ENCODE measurements around the gene BBC3. TPM values are rescaled to one million over a fixed set of nuclear protein-coding genes. Genes with fewer than 3 reads are reported as not detected.

BBC3 gene
- total RNA-seq, 2 experiments from 2014 or later: 8.1 to 12.0 TPM

Small RNAs within 50 kb of the gene (microRNA-seq; reads per million reads assigned to microRNA genes)
- not detected for gene MIR3190 (ENCODE audit: borderline replicate concordance)
- gene MIR3191 (ENCODE audit: borderline replicate concordance): not detected

Other genes starting within 250 kb of the BBC3 start
- under 1 TPM in 1 of 2 experiments, not detected in 1; 0.50 TPM for gene NPAS1, start 211.4 kb downstream of the BBC3 start, total RNA-seq
- 10 to 100 TPM; 16.3 to 52.7 TPM for gene TMEM160, start 182.6 kb downstream of the BBC3 start, total RNA-seq
- gene ZC3H4, start 117.4 kb downstream of the BBC3 start, total RNA-seq: 100 to 1,000 TPM in 1 of 2 experiments, 10 to 100 TPM in 1; 88.6 to 128 TPM
- gene SAE1, start 100.4 kb downstream of the BBC3 start, total RNA-seq: 100 to 1,000 TPM; 143 to 156 TPM
- gene CCDC9, start 25.3 kb upstream of the BBC3 start, total RNA-seq: 10 to 100 TPM; 22.4 to 30.6 TPM
- gene INAFM1, start 43.7 kb upstream of the BBC3 start, total RNA-seq: 10 to 100 TPM; 11.7 to 13.2 TPM
- gene C5AR1, start 78.7 kb upstream of the BBC3 start, total RNA-seq: under 1 TPM; 0.41 to 0.79 TPM
- gene C5AR2, start 101.0 kb upstream of the BBC3 start, total RNA-seq: not detected
- 10 to 100 TPM; 15.4 to 17.9 TPM for gene DHX34, start 118.1 kb upstream of the BBC3 start, total RNA-seq
- under 1 TPM in 1 of 2 experiments, not detected in 1; 0.28 TPM for gene MEIS3, start 188.3 kb upstream of the BBC3 start, total RNA-seq
- under 1 TPM; 0.11 to 0.23 TPM for gene SLC8A2, start 240.7 kb upstream of the BBC3 start, total RNA-seq